ENCODE measurements around the gene TNRC6B.

Gene TNRC6B

GRCh38 chr22:40204321-40205116, 26.8 kb downstream of the TNRC6B start:
- peak; percentile 99 for DNase-seq (ENCODE audit: low read depth)
- no peak for TF ChIP-seq CTCF (conservative IDR thresholded peaks at IDR 0.05; ENCODE audit: low read length)
- H3K4me3 ChIP-seq (ENCODE audit: low read length) = no peak overlapping the region

- no peak overlapping the region for H3K4me3 ChIP-seq (ENCODE audit: low read length)
- no peak for TF ChIP-seq CTCF (conservative IDR thresholded peaks at IDR 0.05; ENCODE audit: low read length)
- no peak for DNase-seq (ENCODE audit: low read depth)
Observed at GRCh38 chr22:40206561-40206960, 28.8 kb downstream of the TNRC6B start.

DNA sequence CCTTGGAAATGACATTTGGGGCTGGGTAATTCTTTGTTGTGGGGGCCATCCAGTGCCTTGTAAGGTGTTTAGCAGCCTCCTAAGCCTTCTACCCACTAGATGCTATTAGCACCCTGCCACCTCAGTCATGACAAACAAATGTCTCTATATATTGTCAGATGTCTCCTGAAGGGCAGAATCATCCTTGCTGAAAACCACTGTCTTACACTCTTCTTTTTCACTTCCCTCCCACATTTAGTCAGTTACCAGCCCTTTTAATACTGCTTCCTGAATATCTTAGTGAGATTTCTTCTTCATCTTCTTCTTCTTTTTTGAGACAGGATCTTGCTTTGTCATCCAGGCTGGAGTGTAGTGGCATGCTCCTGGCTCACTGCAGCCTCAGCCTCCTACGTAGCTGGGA, 33.1 kb downstream of the TNRC6B start:
- H3K4me3 ChIP-seq (ENCODE audit: low read length) = no peak overlapping the region
- no peak for DNase-seq (ENCODE audit: low read depth)
- TF ChIP-seq CTCF (conservative IDR thresholded peaks at IDR 0.05; ENCODE audit: low read length) = no peak

DNA sequence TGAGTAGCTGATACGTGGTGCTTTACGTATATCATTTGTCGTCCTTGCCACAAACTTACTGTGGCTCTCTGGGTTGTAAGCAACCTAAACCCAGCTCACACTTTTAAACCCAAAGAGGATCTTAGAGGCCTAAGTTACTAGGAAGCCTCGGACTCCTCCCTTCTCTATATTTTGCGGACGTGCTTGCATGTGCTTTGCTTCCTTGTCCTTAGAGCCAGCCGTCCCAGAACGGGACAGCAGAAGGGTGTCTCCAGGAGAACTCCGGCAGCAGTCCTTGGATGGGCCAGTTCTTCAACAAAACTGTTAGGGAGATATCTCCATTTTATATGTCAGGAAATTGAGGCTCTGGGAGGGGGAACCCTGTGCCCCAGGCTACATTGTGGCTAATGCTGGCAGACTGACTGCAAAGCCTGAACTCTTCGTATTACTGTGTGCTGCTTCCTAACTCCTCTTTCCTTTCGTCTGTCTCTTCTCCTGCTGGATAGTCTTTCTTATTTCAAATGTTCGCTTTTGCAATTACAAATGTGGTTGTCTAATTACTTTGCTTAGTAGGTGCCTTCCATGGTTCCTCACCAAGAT, 33.8 kb downstream of the TNRC6B start:
- TF ChIP-seq CTCF (conservative IDR thresholded peaks at IDR 0.05; ENCODE audit: low read length) = no peak
- H3K4me3 ChIP-seq (ENCODE audit: low read length) = no peak overlapping the region
- DNase-seq (ENCODE audit: low read depth) = no peak

GRCh38 chr22:40212121-40212520, 34.4 kb downstream of the TNRC6B start:
- peak; percentile 47 for DNase-seq (ENCODE audit: low read depth)
- no peak for TF ChIP-seq CTCF (conservative IDR thresholded peaks at IDR 0.05; ENCODE audit: low read length)
- H3K4me3 ChIP-seq (ENCODE audit: low read length) = no peak overlapping the region

- H3K4me3 ChIP-seq (ENCODE audit: low read length) = no peak overlapping the region
- no peak for TF ChIP-seq CTCF (conservative IDR thresholded peaks at IDR 0.05; ENCODE audit: low read length)
- DNase-seq (ENCODE audit: low read depth) = no peak
Observed at GRCh38 chr22:40213478-40213877, 35.8 kb downstream of the TNRC6B start.

GRCh38 chr22:40215266-40215665, 37.5 kb downstream of the TNRC6B start:
- no peak overlapping the region for H3K4me3 ChIP-seq (ENCODE audit: low read length)
- TF ChIP-seq CTCF (conservative IDR thresholded peaks at IDR 0.05; ENCODE audit: low read length) = no peak
- DNase-seq (ENCODE audit: low read depth) = peak; percentile 64
